ENCODE data around the gene GPR171. TPM values are rescaled to one million over a fixed set of nuclear protein-coding genes. Genes with fewer than 3 reads are reported as not detected.

GPR171 gene
- polyA plus RNA-seq, 1 donor from 2014 or later: 1.1 TPM

Other genes with a start within 250 kb of the GPR171 start
- not detected for gene CLRN1, start 230.5 kb downstream of the GPR171 start, polyA plus RNA-seq
- gene MED12L, start 117.6 kb downstream of the GPR171 start, polyA plus RNA-seq: 0.05 TPM
- 4.8 TPM for gene P2RY14, start 75.3 kb upstream of the GPR171 start, polyA plus RNA-seq
- gene GPR87, start 113.6 kb upstream of the GPR171 start, polyA plus RNA-seq: not detected
- gene P2RY13, start 126.3 kb upstream of the GPR171 start, polyA plus RNA-seq: 0.46 TPM
- gene P2RY12, start 181.5 kb upstream of the GPR171 start, polyA plus RNA-seq: 1.7 TPM

Data from IgD-negative memory B cell (primary cell).